Esophagus squamous epithelium (tissue), 5 donors: Measurements from ENCODE around the gene WASL. TPM values are rescaled to one million over a fixed set of nuclear protein-coding genes. Genes with fewer than 3 reads are reported as not detected.
"Not testable (repeated sequence)": the region's sequence is repeated elsewhere in the genome, so short reads cannot be mapped to it uniquely, and the experiment has no call there.

ENCODE experiments used
- DNase-seq: peaks from one replicate; lab custom pipeline; 2025; lab: John Stamatoyannopoulos, UW
- H3K27ac ChIP-seq, 4 donors: fragments of 200-600 bp; sonication (generic); one replicate each; pipeline ENCODE4 v1.5.1; 2016 to 2019; ENCODE audit warnings: mild to moderate bottlenecking in 1 of 4
- H3K27me3 ChIP-seq, 4 donors: fragments of 200-600 bp; sonication (generic); 1 replicate in 3 of 4; 2 replicates in 1 of 4; pipeline versions ENCODE4 v1.5.1 to v1.6.0; 2017 to 2021; ENCODE audit warnings: antibody characterized with exemption in 1 of 4
- H3K36me3 ChIP-seq, 3 donors: fragments of 200-600 bp; sonication (generic); one replicate each; pipeline ENCODE4 v1.5.1; 2016 to 2019
- H3K4me1 ChIP-seq, 3 donors: fragments of 200-600 bp; sonication (generic); one replicate each; pipeline ENCODE4 v1.5.1; 2017 to 2019
- H3K4me3 ChIP-seq, 4 donors: fragments of 200-600 bp; sonication (generic); 1 replicate in 3 of 4; 2 replicates in 1 of 4; pipeline ENCODE4 v1.5.1; 2016 to 2019; ENCODE audit warnings: mild to moderate bottlenecking in 2 of 4, moderate library complexity in 1 of 4
- H3K9me3 ChIP-seq, 3 donors: fragments of 200-600 bp; sonication (generic); one replicate each; pipeline ENCODE4 v1.5.1; 2016 to 2019
- POLR2A ChIP-seq, 4 donors: fragments of 450-650 bp; IDR thresholded peaks; one replicate each; pipeline ENCODE4 v1.6.1; 2017; ENCODE audit warnings: antibody characterized with exemption in 4 of 4, mild to moderate bottlenecking in 4 of 4, moderate library complexity in 3 of 4
- WGBS, 2 donors: methylation state at CpG; one replicate each; pipeline ENCODE4 v1.1.5; 2018; 5-methylcytosine and 5-hydroxymethylcytosine counted together
- intact Hi-C: fragments of 100-400 bp; cut with DNase I; formaldehyde crosslinking; loops from one replicate; pipeline ENCODE4 v1.15.0; 2022
- total RNA-seq, 4 donors: library from RNA; depleted of rRNA; stranded (reverse); fragments of >200 nt; gene quantifications; one replicate each; pipeline ENCODE4 v1.1.0, GENCODE V29; 2016
- TF ChIP-seq, protein P1 (sequence below), 6 experiments: fragments of 450-650 bp in 4 of 6; fragments of 200-600 bp in 2 of 6; sonication (generic) in 2 of 6; IDR thresholded peaks; one replicate each; pipeline ENCODE4 v1.5.1; 2016 to 2019; ENCODE audit warnings: antibody characterized with exemption in 6 of 6, mild to moderate bottlenecking in 4 of 6, moderate library complexity in 4 of 6
- donor health status: DM: yes; HTN: yes; CAD: no.

The WASL gene
- total RNA-seq = 10 to 100 TPM; 26.0 to 34.6 (median 31.3) TPM

DNA sequence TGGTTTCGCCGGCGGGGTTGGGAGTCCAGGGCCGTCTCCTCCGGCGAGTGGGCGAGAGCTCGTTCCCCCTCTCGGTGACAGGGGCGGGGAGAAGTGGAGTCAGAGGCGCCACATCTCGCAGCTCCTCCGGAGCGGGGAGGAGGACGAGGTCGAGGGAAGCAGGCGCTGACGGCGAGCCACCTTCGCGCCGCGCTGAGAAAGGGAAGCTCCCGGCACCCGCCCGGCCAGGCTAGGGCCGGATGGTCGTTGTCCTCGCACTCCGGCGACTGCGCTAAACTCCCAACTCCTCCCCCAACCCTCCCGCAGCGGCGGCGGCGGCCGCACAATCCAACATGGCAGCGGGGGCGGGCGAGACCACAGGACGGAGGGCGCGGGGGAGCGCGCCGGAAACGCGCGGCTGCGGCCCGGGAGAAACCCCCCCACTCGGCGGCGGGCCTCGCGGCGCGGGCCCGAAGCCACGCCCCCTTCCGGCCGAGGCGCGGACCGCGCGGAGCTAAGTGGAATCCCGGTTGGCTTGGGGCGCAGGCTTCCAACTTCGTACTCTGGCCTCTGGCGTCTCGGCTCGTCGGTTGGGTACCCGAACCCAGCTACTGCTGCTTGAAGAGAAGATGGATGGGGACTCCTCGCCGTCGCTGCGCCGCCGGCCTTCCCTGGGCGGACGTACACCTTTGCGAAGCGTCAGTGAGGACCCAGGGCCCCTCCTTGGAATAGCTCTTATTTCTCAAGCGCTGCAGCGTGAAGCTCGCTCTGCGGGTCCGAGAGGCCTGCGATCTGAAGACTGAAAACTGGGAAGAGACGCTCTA is at the start of gene WASL:
Gene WASL, minus strand, starts transcription at position 270 of the 803 bp plus-strand sequence. Its CDS starts 269 bp downstream, at position 1.
- intact Hi-C loops = no loop called here
- no CpG with 5 or more reads among the region's 93 CpGs for WGBS, 2 donors
- Histone ChIP-seq H3K27ac (peak within 1 kb of the TSS; percentile 97 to 99 (median 99)), H3K4me1 (peaks cover 7 to 64% (median 26%) of the 10 kb centered on the region in 3 donors), H3K27me3 (no peaks in the 10 kb centered on the region), H3K4me3 (peak within 1 kb of the TSS; percentile 72 to 93 (median 88)), H3K36me3 (no peaks in the 10 kb centered on the region), H3K9me3 (no peaks in the 10 kb centered on the region)
- peak; percentile 51 for DNase-seq
- TF ChIP-seq POLR2A (IDR thresholded peaks at IDR 0.05) = peak in 3 of 4 donors; percentile 53 to 96 (median 86)
- TF ChIP-seq, protein P1, sequence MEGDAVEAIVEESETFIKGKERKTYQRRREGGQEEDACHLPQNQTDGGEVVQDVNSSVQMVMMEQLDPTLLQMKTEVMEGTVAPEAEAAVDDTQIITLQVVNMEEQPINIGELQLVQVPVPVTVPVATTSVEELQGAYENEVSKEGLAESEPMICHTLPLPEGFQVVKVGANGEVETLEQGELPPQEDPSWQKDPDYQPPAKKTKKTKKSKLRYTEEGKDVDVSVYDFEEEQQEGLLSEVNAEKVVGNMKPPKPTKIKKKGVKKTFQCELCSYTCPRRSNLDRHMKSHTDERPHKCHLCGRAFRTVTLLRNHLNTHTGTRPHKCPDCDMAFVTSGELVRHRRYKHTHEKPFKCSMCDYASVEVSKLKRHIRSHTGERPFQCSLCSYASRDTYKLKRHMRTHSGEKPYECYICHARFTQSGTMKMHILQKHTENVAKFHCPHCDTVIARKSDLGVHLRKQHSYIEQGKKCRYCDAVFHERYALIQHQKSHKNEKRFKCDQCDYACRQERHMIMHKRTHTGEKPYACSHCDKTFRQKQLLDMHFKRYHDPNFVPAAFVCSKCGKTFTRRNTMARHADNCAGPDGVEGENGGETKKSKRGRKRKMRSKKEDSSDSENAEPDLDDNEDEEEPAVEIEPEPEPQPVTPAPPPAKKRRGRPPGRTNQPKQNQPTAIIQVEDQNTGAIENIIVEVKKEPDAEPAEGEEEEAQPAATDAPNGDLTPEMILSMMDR (IDR thresholded peaks at IDR 0.05) = peak in 5 of 6 experiments; percentile 10 to 40 (median 23)

DNA sequence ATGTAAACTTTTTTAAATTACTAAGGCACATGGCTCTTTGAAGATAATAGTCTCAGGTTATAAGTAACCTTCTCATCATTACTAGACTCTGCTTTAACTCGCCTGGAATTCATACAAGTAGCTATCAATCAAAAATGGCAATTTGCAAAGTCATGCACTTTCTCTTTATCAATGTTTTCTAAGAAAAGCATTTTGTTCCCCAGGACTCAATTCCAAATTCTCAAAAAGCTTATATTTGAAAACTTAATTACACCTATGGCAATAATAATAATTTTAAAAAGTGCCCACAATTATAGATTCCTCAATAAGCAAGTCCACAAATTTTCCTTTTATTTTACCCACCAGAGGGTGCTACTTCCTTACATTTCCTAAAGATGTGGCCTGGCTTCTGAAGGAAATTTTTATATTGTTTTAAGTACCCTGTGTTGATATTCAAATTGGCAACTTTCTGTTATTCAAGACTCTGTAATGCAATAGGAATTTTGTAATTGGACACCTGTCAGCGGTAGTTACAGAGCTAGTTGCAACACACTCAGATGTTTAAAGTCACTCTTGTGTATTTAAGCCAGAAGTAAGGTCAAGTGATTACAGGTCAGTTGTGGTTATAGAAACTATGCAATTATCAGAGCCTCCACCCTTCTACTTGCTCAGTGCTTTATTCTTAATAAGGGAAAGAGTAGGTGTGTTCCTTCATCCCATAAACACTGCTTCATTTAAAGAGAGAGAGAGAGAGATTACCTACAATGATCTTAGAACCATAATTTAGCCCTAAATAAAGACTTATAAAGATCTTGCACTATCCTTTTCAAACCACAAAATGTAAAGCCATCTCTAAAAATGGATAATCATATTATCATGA is 49.1 kb upstream of the WASL start:
- intact Hi-C loops = loop anchor here (10.0 kb wide), 1 partner anchor 67 kb away; no protein-coding TSS in a partner anchor
- WGBS, 2 donors = 42 to 47% methylated on average over 2 of the region's 2 CpGs
- no peak for DNase-seq

DNA sequence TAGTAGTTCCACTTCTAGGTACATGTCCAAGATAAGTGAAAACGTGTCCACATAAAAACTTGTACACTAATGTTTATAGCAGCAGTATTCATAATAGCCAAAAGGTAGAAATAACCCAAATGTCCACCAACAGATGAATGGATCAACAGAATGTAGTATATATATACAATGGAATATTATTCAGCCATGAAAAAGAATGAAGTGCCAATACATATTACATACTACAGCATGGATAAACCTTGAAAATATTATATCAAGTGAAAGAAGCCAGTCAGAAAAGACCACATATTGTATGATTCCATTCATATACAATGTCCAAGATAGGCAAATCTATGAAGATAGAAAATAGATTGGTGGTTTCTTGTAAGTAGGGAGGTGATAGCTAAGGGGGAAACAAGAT is 47.8 kb upstream of the WASL start:
- WGBS, 2 donors = 68 to 73% methylated on average over 1 of the region's 1 CpG
- Histone ChIP-seq H3K36me3 (no peaks in the 10 kb centered on the region), H3K4me3 (no peak overlapping the region), H3K27ac (no peak overlapping the region), H3K4me1 (peaks cover 0 to 10% (median 3%) of the 10 kb centered on the region in 3 donors), H3K27me3 (no peaks in the 10 kb centered on the region), H3K9me3 (no peaks in the 10 kb centered on the region)
- TF ChIP-seq POLR2A (IDR thresholded peaks at IDR 0.05) = no peak
- TF ChIP-seq, protein P1 (IDR thresholded peaks at IDR 0.05) = no peak
- intact Hi-C loops = loop anchor here (10.0 kb wide), 1 partner anchor 68 kb away; no protein-coding TSS in a partner anchor
- no peak for DNase-seq

More for the DNA sequence above, 49.1 kb upstream of the WASL start:
- no peak for TF ChIP-seq POLR2A (IDR thresholded peaks at IDR 0.05)
- TF ChIP-seq, protein P1 (IDR thresholded peaks at IDR 0.05) = peak in 5 of 6 experiments; percentile 41 to 70 (median 52)
- H3K36me3 ChIP-seq = no peaks in the 10 kb centered on the region
- H3K27me3 ChIP-seq = no peaks in the 10 kb centered on the region
- H3K4me3 ChIP-seq = peak overlapping the region in 1 of 4 donors; percentile 22
- H3K27ac ChIP-seq = peak overlapping the region in 1 of 4 donors; percentile 38
- H3K9me3 ChIP-seq = no peaks in the 10 kb centered on the region
- H3K4me1 ChIP-seq = peaks cover 0 to 10% (median 3%) of the 10 kb centered on the region in 3 donors

DNA sequence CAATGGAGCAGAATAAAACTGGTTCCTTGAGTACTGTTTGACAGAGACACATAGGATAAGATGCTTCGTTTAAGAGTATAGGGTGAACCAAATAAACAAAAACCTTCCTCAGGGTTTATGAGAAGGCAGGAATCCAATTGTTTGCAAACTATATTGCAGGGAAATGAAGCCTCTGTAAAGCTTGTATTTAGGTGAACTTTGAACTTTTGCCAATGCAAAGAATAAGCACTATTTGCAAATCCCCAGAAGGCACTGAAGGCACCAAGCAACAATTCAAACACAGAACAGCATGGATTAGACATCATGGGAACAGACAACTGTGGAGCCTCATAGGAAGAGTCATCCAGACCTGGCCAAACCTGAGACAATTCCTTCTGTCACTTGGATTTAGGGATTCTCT is 47.1 kb upstream of the WASL start:
- no peak for TF ChIP-seq POLR2A (IDR thresholded peaks at IDR 0.05)
- TF ChIP-seq, protein P1 (IDR thresholded peaks at IDR 0.05) = no peak
- no peak for DNase-seq
- Histone ChIP-seq H3K36me3 (no peaks in the 10 kb centered on the region), H3K9me3 (no peaks in the 10 kb centered on the region), H3K27me3 (no peaks in the 10 kb centered on the region), H3K4me3 (no peak overlapping the region), H3K4me1 (peaks cover 0 to 10% (median 3%) of the 10 kb centered on the region in 3 donors), H3K27ac (no peak overlapping the region)
- 36 to 40% methylated on average over 1 of the region's 1 CpG for WGBS, 2 donors
- intact Hi-C loops = loop anchor here (10.0 kb wide), 1 partner anchor 69 kb away; no protein-coding TSS in a partner anchor

DNA sequence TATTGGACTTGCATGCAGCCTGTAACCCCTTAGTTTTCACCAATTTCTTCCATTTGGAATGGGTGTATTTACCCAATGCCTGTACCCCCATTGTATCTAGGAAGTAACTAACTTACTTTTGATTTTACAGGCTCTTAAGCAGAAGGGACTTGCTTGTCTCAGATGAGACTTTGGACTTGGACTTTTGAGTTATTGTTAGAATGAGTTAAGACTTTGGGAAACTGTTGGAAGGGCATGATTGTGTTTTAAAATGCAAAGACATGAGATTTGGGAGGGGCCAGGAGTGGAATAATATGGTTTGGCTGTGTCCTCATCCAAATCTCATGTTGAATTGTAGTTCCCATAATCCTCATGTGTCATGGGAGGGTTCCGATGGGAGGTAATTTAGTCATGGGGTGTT is 46.3 kb upstream of the WASL start:
- WGBS, 2 donors = 40 to 88% methylated on average over 1 of the region's 1 CpG
- DNase-seq, H3K27me3 ChIP-seq, H3K36me3 ChIP-seq, H3K9me3 ChIP-seq, H3K4me3 ChIP-seq, H3K27ac ChIP-seq: not testable (repeated sequence)
- intact Hi-C loops = loop anchor here (10.0 kb wide), 1 partner anchor 70 kb away; no protein-coding TSS in a partner anchor
- peaks cover 0 to 10% (median 3%) of the 10 kb centered on the region in 3 donors for H3K4me1 ChIP-seq
